ENCODE results near the gene FOXP2.

- TF ChIP-seq CEBPB (tag; IDR thresholded peaks at IDR 0.05): no peak
- no peak for TF ChIP-seq UBTF (IDR thresholded peaks at IDR 0.05; ENCODE audit: borderline replicate concordance in 1 of 2, low read depth in 2 of 2, low read length in 2 of 2)
Measured at GRCh38 chr7:114588506-114588905, 173.9 kb downstream of the FOXP2 start.
